ENCODE results near the gene TJP3.

The TJP3 gene

GRCh38 chr19:3725640-3726310 is 17.6 kb downstream of the TJP3 start:
- H3K9ac ChIP-seq (ENCODE audit: low read depth, low read length): no peak overlapping the region
- H3K9me3 ChIP-seq (ENCODE audit: insufficient read depth, low read depth, low read length): no peaks in the 10 kb centered on the region
- no peak overlapping the region for H3K4me3 ChIP-seq (ENCODE audit: low read length)
- H3K36me3 ChIP-seq (ENCODE audit: insufficient read depth, low read depth, low read length): no peaks in the 10 kb centered on the region
- no peaks in the 10 kb centered on the region; the same call in 1 of the 2 replicates for H3K4me1 ChIP-seq (ENCODE audit: insufficient read depth, low read length)
- H3K27ac ChIP-seq (ENCODE audit: low read length): no peak overlapping the region
- H3K27me3 ChIP-seq (ENCODE audit: insufficient read depth, low read length): peaks cover 8% of the 10 kb centered on the region

GRCh38 chr19:3730457-3730958 is 22.3 kb downstream of the TJP3 start:
- Histone ChIP-seq H3K4me3 (ENCODE audit: low read length) (no peak overlapping the region), H3K36me3 (ENCODE audit: insufficient read depth, low read depth, low read length) (no peaks in the 10 kb centered on the region), H3K27me3 (ENCODE audit: insufficient read depth, low read length) (no peaks in the 10 kb centered on the region), H3K27ac (ENCODE audit: low read length) (no peak overlapping the region), H3K4me1 (ENCODE audit: insufficient read depth, low read length) (no peaks in the 10 kb centered on the region; the same call in 1 of the 2 replicates), H3K9me3 (ENCODE audit: insufficient read depth, low read depth, low read length) (no peaks in the 10 kb centered on the region), H3K9ac (ENCODE audit: low read depth, low read length) (no peak overlapping the region)

GRCh38 chr19:3732108-3732507 is 23.9 kb downstream of the TJP3 start:
- no peaks in the 10 kb centered on the region for H3K27me3 ChIP-seq (ENCODE audit: insufficient read depth, low read length)
- H3K9me3 ChIP-seq (ENCODE audit: insufficient read depth, low read depth, low read length): no peaks in the 10 kb centered on the region
- no peaks in the 10 kb centered on the region for H3K36me3 ChIP-seq (ENCODE audit: insufficient read depth, low read depth, low read length)
- H3K27ac ChIP-seq (ENCODE audit: low read length): no peak overlapping the region
- H3K4me3 ChIP-seq (ENCODE audit: low read length): no peak overlapping the region
- no peaks in the 10 kb centered on the region for H3K4me1 ChIP-seq (ENCODE audit: insufficient read depth, low read length)
- H3K9ac ChIP-seq (ENCODE audit: low read depth, low read length): no peak overlapping the region

- H3K4me1 ChIP-seq (ENCODE audit: insufficient read depth, low read length): no peaks in the 10 kb centered on the region
- no peaks in the 10 kb centered on the region for H3K9me3 ChIP-seq (ENCODE audit: insufficient read depth, low read depth, low read length)
- H3K27ac ChIP-seq (ENCODE audit: low read length): no peak overlapping the region
- H3K36me3 ChIP-seq (ENCODE audit: insufficient read depth, low read depth, low read length): no peaks in the 10 kb centered on the region; the same call in 1 of the 2 replicates
- no peak overlapping the region for H3K4me3 ChIP-seq (ENCODE audit: low read length)
- H3K9ac ChIP-seq (ENCODE audit: low read depth, low read length): no peak overlapping the region
- no peaks in the 10 kb centered on the region for H3K27me3 ChIP-seq (ENCODE audit: insufficient read depth, low read length)
Observed at GRCh38 chr19:3733549-3734309, 25.5 kb downstream of the TJP3 start.

- no peaks in the 10 kb centered on the region; the same call in 1 of the 2 replicates for H3K36me3 ChIP-seq (ENCODE audit: insufficient read depth, low read depth, low read length)
- H3K9me3 ChIP-seq (ENCODE audit: insufficient read depth, low read depth, low read length): no peaks in the 10 kb centered on the region
- H3K4me3 ChIP-seq (ENCODE audit: low read length): no peak overlapping the region
- no peaks in the 10 kb centered on the region for H3K27me3 ChIP-seq (ENCODE audit: insufficient read depth, low read length)
- H3K9ac ChIP-seq (ENCODE audit: low read depth, low read length): no peak overlapping the region
- H3K4me1 ChIP-seq (ENCODE audit: insufficient read depth, low read length): no peaks in the 10 kb centered on the region
- H3K27ac ChIP-seq (ENCODE audit: low read length): no peak overlapping the region
Observed at GRCh38 chr19:3734310-3734600, 26.1 kb downstream of the TJP3 start.

- no peaks in the 10 kb centered on the region for H3K4me1 ChIP-seq (ENCODE audit: insufficient read depth, low read length)
- no peaks in the 10 kb centered on the region; the same call in 1 of the 2 replicates for H3K36me3 ChIP-seq (ENCODE audit: insufficient read depth, low read depth, low read length)
- no peaks in the 10 kb centered on the region for H3K27me3 ChIP-seq (ENCODE audit: insufficient read depth, low read length)
- no peak overlapping the region for H3K9ac ChIP-seq (ENCODE audit: low read depth, low read length)
- H3K4me3 ChIP-seq (ENCODE audit: low read length): no peak overlapping the region
- no peak overlapping the region for H3K27ac ChIP-seq (ENCODE audit: low read length)
- H3K9me3 ChIP-seq (ENCODE audit: insufficient read depth, low read depth, low read length): no peaks in the 10 kb centered on the region
Observed at GRCh38 chr19:3736106-3736724, 28.0 kb downstream of the TJP3 start.

GRCh38 chr19:3737487-3738205 is 29.5 kb downstream of the TJP3 start:
- H3K4me1 ChIP-seq (ENCODE audit: insufficient read depth, low read length): no peaks in the 10 kb centered on the region
- no peak overlapping the region for H3K27ac ChIP-seq (ENCODE audit: low read length)
- no peaks in the 10 kb centered on the region; the same call in 1 of the 2 replicates for H3K36me3 ChIP-seq (ENCODE audit: insufficient read depth, low read depth, low read length)
- H3K9me3 ChIP-seq (ENCODE audit: insufficient read depth, low read depth, low read length): no peaks in the 10 kb centered on the region
- H3K27me3 ChIP-seq (ENCODE audit: insufficient read depth, low read length): no peaks in the 10 kb centered on the region
- H3K9ac ChIP-seq (ENCODE audit: low read depth, low read length): no peak overlapping the region
- H3K4me3 ChIP-seq (ENCODE audit: low read length): no peak overlapping the region

- no peak overlapping the region for H3K9ac ChIP-seq (ENCODE audit: low read depth, low read length)
- H3K27me3 ChIP-seq (ENCODE audit: insufficient read depth, low read length): no peaks in the 10 kb centered on the region
- no peak overlapping the region for H3K4me3 ChIP-seq (ENCODE audit: low read length)
- H3K27ac ChIP-seq (ENCODE audit: low read length): no peak overlapping the region
- no peaks in the 10 kb centered on the region; the same call in 1 of the 2 replicates for H3K36me3 ChIP-seq (ENCODE audit: insufficient read depth, low read depth, low read length)
- H3K4me1 ChIP-seq (ENCODE audit: insufficient read depth, low read length): no peaks in the 10 kb centered on the region
- no peaks in the 10 kb centered on the region for H3K9me3 ChIP-seq (ENCODE audit: insufficient read depth, low read depth, low read length)
Observed at GRCh38 chr19:3738477-3739220, 30.5 kb downstream of the TJP3 start.

GRCh38 chr19:3740431-3740830 is 32.2 kb downstream of the TJP3 start:
- H3K27me3 ChIP-seq (ENCODE audit: insufficient read depth, low read length): no peaks in the 10 kb centered on the region
- H3K4me3 ChIP-seq (ENCODE audit: low read length): no peak overlapping the region
- H3K36me3 ChIP-seq (ENCODE audit: insufficient read depth, low read depth, low read length): no peaks in the 10 kb centered on the region; the same call in 1 of the 2 replicates
- H3K4me1 ChIP-seq (ENCODE audit: insufficient read depth, low read length): no peaks in the 10 kb centered on the region
- H3K9me3 ChIP-seq (ENCODE audit: insufficient read depth, low read depth, low read length): no peaks in the 10 kb centered on the region
- H3K27ac ChIP-seq (ENCODE audit: low read length): no peak overlapping the region
- no peak overlapping the region for H3K9ac ChIP-seq (ENCODE audit: low read depth, low read length)

- H3K9ac ChIP-seq (ENCODE audit: low read depth, low read length): no peak overlapping the region
- no peaks in the 10 kb centered on the region for H3K4me1 ChIP-seq (ENCODE audit: insufficient read depth, low read length)
- H3K9me3 ChIP-seq (ENCODE audit: insufficient read depth, low read depth, low read length): no peaks in the 10 kb centered on the region
- H3K36me3 ChIP-seq (ENCODE audit: insufficient read depth, low read depth, low read length): no peaks in the 10 kb centered on the region
- no peaks in the 10 kb centered on the region for H3K27me3 ChIP-seq (ENCODE audit: insufficient read depth, low read length)
- no peak overlapping the region for H3K4me3 ChIP-seq (ENCODE audit: low read length)
- no peak overlapping the region for H3K27ac ChIP-seq (ENCODE audit: low read length)
Observed at GRCh38 chr19:3743486-3743885, 35.3 kb downstream of the TJP3 start.
